Immature natural killer cell (primary cell): ENCODE measurements around the gene ADAM12. TPM values are rescaled to one million over a fixed set of nuclear protein-coding genes. Genes with fewer than 3 reads are reported as not detected.

ENCODE experiments used
- DNase-seq, 3 donors: peaks; one replicate each; pipeline ENCODE4 v3.0.0; 2022; ENCODE audit warnings: mixed read lengths in 1 of 3
- H3K27ac Mint-ChIP-seq, 6 donors: one replicate each; pipeline ENCODE4 v1.8.0; 2020; ENCODE audit warnings: mixed read lengths in 6 of 6, mild to moderate bottlenecking in 5 of 6, inconsistent platforms in 4 of 6, moderate library complexity in 3 of 6
- H3K27me3 Mint-ChIP-seq, 3 donors: one replicate each; pipeline ENCODE4 v1.8.0; 2020 to 2021; ENCODE audit warnings: low read depth in 3 of 3, mild to moderate bottlenecking in 3 of 3, mixed read lengths in 3 of 3, moderate library complexity in 3 of 3, inconsistent platforms in 1 of 3
- H3K36me3 Mint-ChIP-seq, 3 donors: one replicate each; pipeline ENCODE4 v1.8.0; 2020; ENCODE audit warnings: mixed read lengths in 3 of 3, inconsistent platforms in 2 of 3, mild to moderate bottlenecking in 2 of 3
- H3K4me1 Mint-ChIP-seq, 2 donors: one replicate each; pipeline ENCODE4 v1.8.0; 2020; ENCODE audit warnings: inconsistent platforms in 2 of 2, mild to moderate bottlenecking in 2 of 2, mixed read lengths in 2 of 2, moderate library complexity in 1 of 2
- H3K4me3 Mint-ChIP-seq, 5 donors: one replicate each; pipeline ENCODE4 v1.8.0; 2020; ENCODE audit warnings: mild to moderate bottlenecking in 5 of 5, mixed read lengths in 5 of 5, inconsistent platforms in 3 of 5, moderate library complexity in 3 of 5
- H3K9me3 Mint-ChIP-seq, 6 donors: one replicate each; pipeline ENCODE4 v1.8.0; 2020; ENCODE audit warnings: mild to moderate bottlenecking in 6 of 6, mixed read lengths in 6 of 6, inconsistent platforms in 4 of 6, moderate library complexity in 3 of 6
- polyA plus RNA-seq, 3 donors: library from polyadenylated mRNA; unstranded; fragments of 300-500 nt; fragmentation: Illumina TruSeq; gene quantifications; one replicate each; pipeline ENCODE4 v1.2.3, GENCODE V29; 2021

ADAM12 gene
- polyA plus RNA-seq, 3 donors from 2014 or later = 0.07 to 0.11 TPM; not detected in 1

DNA sequence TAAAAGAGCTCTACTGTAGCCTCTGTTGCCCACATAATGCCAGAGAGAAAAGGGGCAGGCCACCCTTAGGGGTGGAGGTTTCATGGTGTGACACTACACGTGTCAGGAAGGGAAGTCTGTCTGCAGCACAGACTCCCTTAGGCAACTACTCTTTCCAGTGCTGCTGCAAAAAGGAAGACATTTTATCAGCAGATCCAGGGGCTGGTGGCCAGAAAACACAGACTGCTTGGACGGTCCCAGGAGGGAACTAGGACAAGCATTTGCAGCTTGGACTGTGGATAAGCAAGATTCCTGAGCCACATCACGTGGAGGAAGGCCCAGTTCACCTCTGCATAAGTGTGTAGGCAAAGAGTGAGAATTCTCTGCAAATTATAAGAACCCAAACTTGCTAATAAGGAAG lies 271.1 kb downstream of the ADAM12 start:
- H3K4me1 Mint-ChIP-seq = no peaks in the 10 kb centered on the region
- no peak overlapping the region for H3K27ac Mint-ChIP-seq

DNA sequence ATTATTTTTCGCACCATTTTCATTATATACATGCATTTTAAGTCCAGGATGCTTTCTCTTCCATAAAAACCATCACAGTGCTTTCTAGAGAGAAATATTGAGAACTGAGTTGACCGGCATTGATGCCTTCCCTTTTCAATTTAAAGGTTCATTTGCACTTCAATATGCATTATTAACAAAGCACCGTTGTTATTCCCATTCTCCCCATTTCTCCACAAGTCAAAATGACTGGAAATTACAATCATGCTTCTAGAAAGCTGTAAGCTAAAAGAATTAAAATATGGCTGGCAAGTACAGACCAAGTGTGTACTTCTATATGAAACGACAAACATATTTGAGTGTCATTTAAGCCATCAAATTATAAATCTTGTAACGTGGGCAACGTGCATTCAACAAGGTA lies 272.4 kb downstream of the ADAM12 start:
- Mint-ChIP-seq H3K27me3 (peaks cover 0 to 11% (median 10%) of the 10 kb centered on the region in 3 donors), H3K9me3 (peaks cover 0 to 1% (median 0%) of the 10 kb centered on the region in 6 donors), H3K36me3 (peaks cover 0 to 4% (median 0%) of the 10 kb centered on the region in 3 donors), H3K4me1 (no peaks in the 10 kb centered on the region), H3K4me3 (no peak overlapping the region), H3K27ac (no peak overlapping the region)
- no peak for DNase-seq

More for the DNA sequence above, 271.1 kb downstream of the ADAM12 start:
- Mint-ChIP-seq H3K9me3 (peaks cover 0 to 1% (median 0%) of the 10 kb centered on the region in 6 donors), H3K27me3 (peaks cover 0 to 11% (median 4%) of the 10 kb centered on the region in 3 donors), H3K4me3 (no peak overlapping the region), H3K36me3 (no peaks in the 10 kb centered on the region)
- no peak for DNase-seq

DNA sequence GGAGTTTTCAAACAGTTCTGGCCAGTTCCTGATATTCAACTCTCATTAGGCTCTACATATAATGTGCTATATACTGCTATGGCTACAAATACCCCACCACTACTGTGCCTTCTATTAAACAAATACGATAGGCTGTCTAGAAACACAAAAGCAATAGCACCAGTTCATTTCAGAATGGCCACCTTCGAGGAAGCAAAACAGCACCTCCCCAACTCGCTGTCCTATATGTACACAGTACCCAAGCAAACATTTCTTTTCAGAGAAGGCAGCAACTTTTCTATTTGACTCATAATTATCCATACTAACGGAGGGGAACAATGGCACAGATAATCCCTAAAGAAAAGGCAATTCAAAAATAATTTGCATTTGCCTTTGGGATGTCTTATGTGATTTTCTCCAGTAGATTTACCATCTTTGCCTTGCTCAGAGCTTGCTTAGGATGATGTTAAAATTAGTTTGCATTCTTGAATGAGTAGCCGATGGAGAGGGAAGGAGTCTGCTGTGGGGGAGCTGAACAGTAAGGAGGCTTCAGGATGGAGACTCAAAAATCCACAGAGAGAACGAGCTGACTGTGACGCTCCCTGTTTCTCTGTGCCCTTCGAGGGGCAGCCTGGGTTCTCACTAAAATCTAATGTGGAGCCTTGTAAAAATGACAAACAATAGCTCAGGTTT lies 273.3 kb downstream of the ADAM12 start:
- Mint-ChIP-seq H3K36me3 (peaks cover 0 to 8% (median 0%) of the 10 kb centered on the region in 3 donors), H3K9me3 (peaks cover 0 to 2% (median 0%) of the 10 kb centered on the region in 6 donors), H3K4me1 (peaks cover 0 to 4% of the 10 kb centered on the region in 2 donors), H3K27ac (no peak overlapping the region), H3K27me3 (peaks cover 0 to 15% (median 10%) of the 10 kb centered on the region in 3 donors), H3K4me3 (no peak overlapping the region)
- no peak for DNase-seq

DNA sequence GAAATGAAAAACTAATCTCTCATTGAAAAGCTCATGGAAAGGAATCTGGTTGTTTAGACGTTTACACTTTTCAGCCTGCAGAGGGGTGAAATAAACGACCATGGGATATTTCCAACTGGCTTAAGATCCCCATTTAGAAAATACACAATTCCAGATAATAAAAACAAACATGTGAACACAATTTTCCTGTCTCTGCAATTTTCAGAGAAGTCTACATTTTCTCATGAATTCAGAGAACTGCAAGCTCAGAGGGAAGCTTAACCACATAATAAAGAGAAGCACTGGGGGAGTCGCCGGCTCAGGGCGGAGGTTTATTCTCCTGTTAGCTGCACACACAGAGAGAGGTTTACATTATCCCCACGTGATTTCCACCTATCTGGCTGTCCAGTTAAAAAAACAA lies 276.8 kb downstream of the ADAM12 start:
- Mint-ChIP-seq H3K27me3 (peaks cover 2 to 18% (median 12%) of the 10 kb centered on the region in 3 donors), H3K27ac (no peak overlapping the region), H3K9me3 (peaks cover 0 to 8% (median 0%) of the 10 kb centered on the region in 6 donors), H3K36me3 (peaks cover 0 to 8% (median 0%) of the 10 kb centered on the region in 3 donors), H3K4me1 (peaks cover 0 to 5% of the 10 kb centered on the region in 2 donors), H3K4me3 (no peak overlapping the region)
- no peak for DNase-seq

DNA sequence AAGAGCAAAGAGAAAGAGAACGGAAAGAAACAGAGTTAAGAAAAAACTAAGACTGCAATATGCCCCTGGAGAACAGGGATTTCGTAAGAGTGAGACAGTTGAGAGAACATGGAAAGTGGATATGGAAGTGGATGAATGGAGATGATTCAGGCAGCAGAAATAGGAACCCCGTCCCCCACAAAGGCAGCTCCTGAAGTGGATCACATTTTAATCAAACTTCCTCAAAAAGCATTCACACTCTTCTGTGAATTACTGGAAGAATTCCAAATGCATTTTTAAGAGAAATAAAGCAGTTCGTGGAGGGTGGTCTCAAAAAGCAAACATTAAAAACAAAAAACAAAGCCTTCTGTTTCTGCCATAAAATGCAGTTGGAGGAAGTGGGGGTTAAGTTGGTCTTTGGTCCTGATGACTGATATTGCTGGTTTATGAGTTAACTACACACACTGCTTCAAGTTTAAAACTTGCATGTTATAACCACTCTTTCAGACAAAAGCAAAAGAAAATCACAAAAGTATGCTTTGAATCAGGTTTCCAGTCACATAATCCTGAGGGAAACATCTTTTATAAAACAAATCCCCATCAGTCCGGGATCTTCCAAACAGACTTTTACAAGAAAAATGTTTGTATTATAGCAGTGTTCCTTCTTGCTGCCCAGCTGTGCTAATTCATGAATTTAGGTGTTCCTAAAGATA lies 277.6 kb downstream of the ADAM12 start:
- DNase-seq = no peak
- H3K36me3 Mint-ChIP-seq = peaks cover 0 to 8% (median 0%) of the 10 kb centered on the region in 3 donors
- H3K27me3 Mint-ChIP-seq = peaks cover 4 to 20% (median 10%) of the 10 kb centered on the region in 3 donors
- H3K4me3 Mint-ChIP-seq = no peak overlapping the region
- H3K9me3 Mint-ChIP-seq = peaks cover 0 to 8% (median 0%) of the 10 kb centered on the region in 6 donors
- H3K4me1 Mint-ChIP-seq = peaks cover 0 to 5% of the 10 kb centered on the region in 2 donors
- no peak overlapping the region for H3K27ac Mint-ChIP-seq

DNA sequence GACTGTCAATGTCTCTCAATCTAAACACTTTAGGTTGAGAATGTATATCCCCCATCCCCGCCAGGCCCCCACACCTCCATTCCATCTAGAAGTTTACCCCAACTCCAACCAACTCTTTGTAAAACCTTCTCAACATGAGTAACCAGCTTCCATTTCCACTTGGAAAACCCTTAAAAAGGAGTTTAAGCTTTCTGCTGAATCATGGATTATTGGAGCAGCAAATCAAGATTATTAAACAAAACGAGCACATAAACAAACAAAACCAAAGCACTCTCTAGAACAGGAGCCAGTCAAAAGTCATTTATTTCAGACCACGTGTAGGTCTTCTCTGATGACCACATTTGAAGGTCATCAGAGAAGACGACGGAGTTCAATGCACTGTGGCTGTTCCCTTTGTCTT lies 278.4 kb downstream of the ADAM12 start:
- Mint-ChIP-seq H3K4me1 (peaks cover 0 to 5% of the 10 kb centered on the region in 2 donors), H3K4me3 (no peak overlapping the region), H3K27me3 (peaks cover 4 to 19% (median 10%) of the 10 kb centered on the region in 3 donors), H3K9me3 (peaks cover 0 to 8% (median 0%) of the 10 kb centered on the region in 6 donors), H3K27ac (no peak overlapping the region), H3K36me3 (peaks cover 0 to 8% (median 0%) of the 10 kb centered on the region in 3 donors)
- DNase-seq = no peak

DNA sequence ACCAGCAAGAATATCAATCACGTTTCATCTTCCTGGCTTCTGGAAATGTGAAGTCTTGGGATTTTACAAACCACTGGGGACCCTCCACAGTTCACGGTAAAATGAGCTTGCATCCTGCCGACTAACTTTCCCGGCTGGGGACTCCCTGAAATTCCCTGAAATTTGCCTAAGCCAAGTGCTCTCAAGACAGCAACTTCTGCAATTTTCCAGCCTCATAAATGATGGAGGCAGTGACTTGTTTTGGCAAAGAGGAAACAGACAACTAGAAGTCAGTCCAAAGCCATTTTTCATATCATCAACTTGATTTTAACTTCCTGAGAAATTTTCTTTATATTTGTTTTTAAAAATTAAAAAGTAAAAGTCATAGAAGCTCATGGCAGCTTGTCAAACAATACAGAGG lies 279.6 kb downstream of the ADAM12 start:
- Mint-ChIP-seq H3K36me3 (peaks cover 0 to 8% (median 0%) of the 10 kb centered on the region in 3 donors), H3K9me3 (peaks cover 0 to 8% (median 0%) of the 10 kb centered on the region in 6 donors), H3K27ac (no peak overlapping the region), H3K27me3 (peaks cover 4 to 19% (median 11%) of the 10 kb centered on the region in 3 donors), H3K4me3 (no peak overlapping the region), H3K4me1 (peaks cover 0 to 5% of the 10 kb centered on the region in 2 donors)
- DNase-seq = no peak

DNA sequence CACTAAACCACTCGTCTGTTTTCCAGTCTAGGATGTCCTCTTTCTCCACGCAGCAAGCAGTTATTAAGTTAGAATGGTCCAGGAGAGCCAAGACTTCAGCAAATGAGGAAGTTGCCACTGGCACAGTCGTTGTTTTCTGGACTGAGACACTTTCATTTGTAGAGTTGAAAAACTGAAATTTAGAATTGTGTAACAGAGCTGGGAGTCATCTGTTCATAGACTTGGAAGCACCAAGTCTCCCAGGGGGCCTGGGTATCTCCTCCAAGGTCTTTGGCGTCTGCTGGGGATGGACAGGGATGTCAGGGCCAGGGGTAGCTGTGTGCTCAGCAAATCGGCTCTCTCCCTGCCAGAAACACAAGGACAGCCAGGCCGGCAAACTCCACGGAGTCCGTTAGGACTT lies 283.5 kb downstream of the ADAM12 start:
- no peak overlapping the region for H3K4me3 Mint-ChIP-seq
- no peaks in the 10 kb centered on the region for H3K4me1 Mint-ChIP-seq
- H3K27me3 Mint-ChIP-seq = peaks cover 1 to 11% (median 6%) of the 10 kb centered on the region in 3 donors
- no peak overlapping the region for H3K27ac Mint-ChIP-seq
- H3K9me3 Mint-ChIP-seq = peaks cover 0 to 4% (median 0%) of the 10 kb centered on the region in 6 donors
- H3K36me3 Mint-ChIP-seq = no peaks in the 10 kb centered on the region
- no peak for DNase-seq

DNA sequence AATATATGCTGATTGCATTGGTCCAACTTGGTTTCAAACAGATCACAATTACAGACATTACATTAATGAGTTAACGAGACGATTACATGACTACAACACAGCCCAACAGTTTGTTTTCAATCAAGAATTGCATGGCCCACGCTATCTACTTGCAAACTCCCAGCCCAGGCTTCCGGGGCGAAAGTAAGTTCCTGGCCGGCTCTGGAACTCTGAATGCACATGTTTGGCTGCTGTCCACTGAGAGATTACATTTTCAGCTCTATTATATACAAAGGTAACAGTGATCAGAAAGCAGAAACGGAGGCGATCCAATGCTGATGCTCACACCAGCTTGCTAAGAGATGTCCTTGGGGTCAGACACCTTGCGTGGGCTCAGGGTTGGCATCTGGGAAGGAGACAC lies 285.6 kb downstream of the ADAM12 start:
- no peaks in the 10 kb centered on the region for H3K9me3 Mint-ChIP-seq
- H3K27ac Mint-ChIP-seq = no peak overlapping the region
- peaks cover 1 to 13% (median 7%) of the 10 kb centered on the region in 3 donors for H3K27me3 Mint-ChIP-seq
- no peak for DNase-seq
- H3K4me3 Mint-ChIP-seq = no peak overlapping the region
- no peaks in the 10 kb centered on the region for H3K4me1 Mint-ChIP-seq
- H3K36me3 Mint-ChIP-seq = no peaks in the 10 kb centered on the region

DNA sequence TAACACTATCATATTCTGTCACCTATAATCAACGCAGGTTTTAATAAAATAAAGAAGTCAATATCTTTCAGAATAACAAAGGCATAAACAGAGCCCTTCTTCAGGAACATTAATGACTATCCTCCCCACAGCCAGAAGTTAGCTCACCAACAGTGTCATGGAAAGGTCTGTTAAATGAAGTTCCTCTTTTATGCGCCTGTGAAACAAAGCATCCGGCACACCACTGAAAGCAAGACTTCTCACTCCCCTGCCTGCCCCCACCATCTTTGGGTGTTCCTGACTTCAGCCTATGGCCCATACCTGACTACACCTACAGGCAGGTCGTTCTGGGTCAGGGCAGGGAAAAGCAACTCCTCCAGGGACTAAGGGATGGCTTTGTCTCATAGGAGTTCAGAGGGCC lies 286.5 kb downstream of the ADAM12 start:
- Mint-ChIP-seq H3K27ac (no peak overlapping the region), H3K4me1 (no peaks in the 10 kb centered on the region), H3K27me3 (peaks cover 1 to 8% (median 7%) of the 10 kb centered on the region in 3 donors), H3K36me3 (no peaks in the 10 kb centered on the region), H3K4me3 (no peak overlapping the region), H3K9me3 (no peaks in the 10 kb centered on the region)
- DNase-seq = no peak

DNA sequence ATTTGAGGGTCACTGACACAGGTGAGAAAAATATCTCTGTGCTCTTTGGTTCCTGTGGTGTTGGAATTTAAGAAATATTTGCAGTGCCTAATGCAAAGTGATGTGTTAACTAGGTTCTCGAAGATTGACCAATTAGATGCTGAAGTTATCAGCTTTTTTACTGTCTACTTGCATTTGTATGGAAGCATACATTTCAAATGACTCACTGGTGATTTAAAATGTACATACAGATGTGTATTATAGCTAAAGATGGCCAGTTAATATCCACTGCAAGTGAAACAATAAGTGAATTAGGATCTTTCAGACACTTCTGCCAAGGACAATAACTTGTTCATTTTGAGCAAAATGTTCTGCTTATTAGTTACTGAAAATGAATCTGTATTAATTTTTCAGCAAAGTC lies 287.0 kb downstream of the ADAM12 start:
- H3K27ac Mint-ChIP-seq = no peak overlapping the region
- no peak overlapping the region for H3K4me3 Mint-ChIP-seq
- H3K4me1 Mint-ChIP-seq = no peaks in the 10 kb centered on the region
- DNase-seq = no peak
- H3K36me3 Mint-ChIP-seq = no peaks in the 10 kb centered on the region
- no peaks in the 10 kb centered on the region for H3K9me3 Mint-ChIP-seq
- H3K27me3 Mint-ChIP-seq = peaks cover 1 to 7% (median 7%) of the 10 kb centered on the region in 3 donors

DNA sequence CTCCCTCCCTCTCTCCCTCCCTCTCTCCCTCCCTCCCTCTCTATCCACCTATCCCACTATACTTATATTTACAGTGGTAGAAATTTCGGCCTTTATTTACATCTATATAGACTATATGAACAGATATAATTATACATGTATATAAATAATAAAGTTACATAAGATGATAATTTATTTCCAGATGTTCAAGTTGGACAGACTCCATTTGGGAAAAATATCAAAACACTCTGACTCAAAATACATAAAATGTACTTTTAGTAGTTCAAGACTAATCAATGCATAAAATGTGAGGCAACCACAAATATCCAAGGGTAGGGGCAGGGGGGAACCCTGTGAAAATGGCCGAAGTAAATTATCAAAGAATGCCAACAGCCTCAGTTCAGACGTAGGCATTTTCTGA lies 288.9 kb downstream of the ADAM12 start:
- H3K9me3 Mint-ChIP-seq = no peaks in the 10 kb centered on the region
- H3K36me3 Mint-ChIP-seq = no peaks in the 10 kb centered on the region
- H3K27ac Mint-ChIP-seq = no peak overlapping the region
- H3K4me1 Mint-ChIP-seq = no peaks in the 10 kb centered on the region
- DNase-seq = no peak
- H3K27me3 Mint-ChIP-seq = peaks cover 1 to 6% (median 2%) of the 10 kb centered on the region in 3 donors
- no peak overlapping the region for H3K4me3 Mint-ChIP-seq

DNA sequence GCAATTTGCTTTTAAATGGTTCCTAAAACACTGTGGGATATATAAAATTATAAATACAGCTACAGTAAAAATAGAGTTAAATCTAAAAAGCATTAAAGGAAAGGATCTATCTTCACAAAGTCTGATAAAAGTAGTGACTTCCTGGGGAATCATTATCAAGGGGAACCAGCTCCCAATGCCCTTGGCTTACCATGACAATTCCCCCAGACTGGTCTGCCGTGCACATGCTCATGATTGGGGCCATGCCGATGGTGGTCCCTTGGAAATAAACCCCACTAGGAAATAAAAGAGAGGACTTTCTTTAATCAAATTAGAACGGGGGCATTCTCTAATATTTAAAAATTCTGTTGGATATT lies 290.1 kb downstream of the ADAM12 start:
- Mint-ChIP-seq H3K9me3 (no peaks in the 10 kb centered on the region), H3K27me3 (peaks cover 0 to 5% (median 2%) of the 10 kb centered on the region in 3 donors), H3K4me1 (no peaks in the 10 kb centered on the region), H3K4me3 (no peak overlapping the region), H3K27ac (no peak overlapping the region), H3K36me3 (no peaks in the 10 kb centered on the region)
- no peak for DNase-seq

DNA sequence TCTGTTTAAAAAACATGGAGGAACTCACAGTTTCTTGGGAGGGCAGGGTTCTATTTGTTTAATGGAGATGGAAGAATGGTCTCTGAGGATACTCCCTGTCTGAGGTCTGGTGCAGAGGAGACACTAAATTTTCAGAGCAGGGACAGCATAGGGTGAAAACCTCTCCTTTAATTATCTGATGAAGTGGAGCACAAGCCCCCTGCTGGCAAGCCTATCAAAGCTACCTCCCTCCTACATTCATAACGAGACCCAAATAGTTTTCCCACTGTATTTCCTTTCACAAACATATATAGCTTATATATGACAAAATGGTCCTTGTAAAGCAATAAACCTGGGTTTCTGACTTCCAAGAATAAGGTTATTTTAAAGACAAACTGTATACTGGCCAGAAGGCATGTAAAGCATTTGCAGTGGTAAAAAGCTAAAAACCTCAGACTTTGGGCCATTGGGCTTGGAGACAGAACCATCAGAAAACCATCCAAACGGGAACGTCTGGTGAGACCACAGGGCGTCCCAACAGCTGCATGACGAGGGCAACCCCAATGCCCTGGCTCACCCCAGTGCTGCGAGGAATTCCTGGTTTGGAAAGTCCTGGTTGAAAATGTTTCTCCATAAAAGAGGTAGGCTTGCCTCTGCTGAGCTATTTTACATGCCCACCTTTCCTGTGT lies 290.6 kb downstream of the ADAM12 start:
- H3K27me3 Mint-ChIP-seq = peaks cover 0 to 3% (median 2%) of the 10 kb centered on the region in 3 donors
- H3K4me1 Mint-ChIP-seq = no peaks in the 10 kb centered on the region
- peak; percentile 19 to 45 (median 23) for DNase-seq
- H3K27ac Mint-ChIP-seq = no peak overlapping the region
- H3K4me3 Mint-ChIP-seq = no peak overlapping the region
- H3K9me3 Mint-ChIP-seq = no peaks in the 10 kb centered on the region
- no peaks in the 10 kb centered on the region for H3K36me3 Mint-ChIP-seq
